ENCODE data around the gene AP3D1. TPM values are rescaled to one million over a fixed set of nuclear protein-coding genes. Genes with fewer than 3 reads are reported as not detected.

AP3D1 gene
- total and polyA plus RNA-seq, 8 donors, result 68.8 to 128 (median 81.9) TPM

GRCh38 chr19:2198317-2198716 lies 47.0 kb upstream of the AP3D1 start:
- Histone ChIP-seq H3K4me3 (no peak overlapping the region), H3K4me1 (no peaks in the 10 kb centered on the region), H3K36me3 (peaks cover 0 to 89% of the 10 kb centered on the region in 2 donors), H3K27me3 (no peaks in the 10 kb centered on the region), H3K9me3 (no peaks in the 10 kb centered on the region), H3K27ac (no peak overlapping the region)
- ATAC-seq (no peak), DNase-seq (no peak)
- intact Hi-C loops (cut with DNase I), result no loop called here
- TF ChIP-seq CTCF (IDR thresholded peaks at IDR 0.05), result no peak

GRCh38 chr19:2197270-2197669 lies 45.9 kb upstream of the AP3D1 start:
- no peak for TF ChIP-seq CTCF (IDR thresholded peaks at IDR 0.05)
- no peak for ATAC-seq
- H3K36me3 ChIP-seq, result peaks cover 0 to 89% of the 10 kb centered on the region in 2 donors
- H3K9me3 ChIP-seq, result no peaks in the 10 kb centered on the region
- no peak overlapping the region for H3K4me3 ChIP-seq
- H3K27me3 ChIP-seq, result no peaks in the 10 kb centered on the region
- intact Hi-C loops (cut with DNase I), result no loop called here
- DNase-seq, result no peak
- H3K27ac ChIP-seq, result no peak overlapping the region
- H3K4me1 ChIP-seq, result no peaks in the 10 kb centered on the region

- Histone ChIP-seq H3K27ac (no peak overlapping the region), H3K4me3 (no peak overlapping the region), H3K9me3 (no peaks in the 10 kb centered on the region), H3K4me1 (no peaks in the 10 kb centered on the region), H3K27me3 (no peaks in the 10 kb centered on the region), H3K36me3 (peaks cover 0 to 91% of the 10 kb centered on the region in 2 donors)
- intact Hi-C loops (cut with DNase I), result no loop called here
- TF ChIP-seq CTCF (IDR thresholded peaks at IDR 0.05), result no peak
- ATAC-seq (no peak), DNase-seq (no peak)
Measured at GRCh38 chr19:2195914-2196313, 44.5 kb upstream of the AP3D1 start.

GRCh38 chr19:2195361-2195760 lies 44.0 kb upstream of the AP3D1 start:
- Histone ChIP-seq H3K27ac (no peak overlapping the region), H3K4me1 (no peaks in the 10 kb centered on the region), H3K9me3 (no peaks in the 10 kb centered on the region), H3K27me3 (no peaks in the 10 kb centered on the region), H3K4me3 (no peak overlapping the region), H3K36me3 (peaks cover 0 to 95% of the 10 kb centered on the region in 2 donors)
- ATAC-seq (no peak), DNase-seq (no peak)
- intact Hi-C loops (cut with DNase I), result no loop called here
- no peak for TF ChIP-seq CTCF (IDR thresholded peaks at IDR 0.05)

GRCh38 chr19:2194513-2195078 lies 43.2 kb upstream of the AP3D1 start:
- Histone ChIP-seq H3K4me3 (no peak overlapping the region), H3K27me3 (no peaks in the 10 kb centered on the region), H3K36me3 (peaks cover 0 to 95% of the 10 kb centered on the region in 2 donors), H3K9me3 (no peaks in the 10 kb centered on the region), H3K27ac (no peak overlapping the region), H3K4me1 (no peaks in the 10 kb centered on the region)
- no peak for TF ChIP-seq CTCF (IDR thresholded peaks at IDR 0.05)
- DNase-seq (no peak), ATAC-seq (no peak)
- intact Hi-C loops (cut with DNase I), result no loop called here

Measured in left lung (tissue), 10 donors.